GM19193 (cell line): ENCODE data around the gene COL4A1.

Experiments used
- POLR2A ChIP-seq: IDR thresholded peaks from 4 replicates; pipeline ENCODE4 v1.6.1; 2011; ENCODE audit not compliant: insufficient read depth, insufficient read length; ENCODE audit errors: extremely low read depth

COL4A1 gene

GRCh38 chr13:110199046-110199831 lies 107.7 kb downstream of the COL4A1 start:
- TF ChIP-seq POLR2A: no peak

- TF ChIP-seq POLR2A: no peak
Measured at GRCh38 chr13:110197471-110197870, 109.5 kb downstream of the COL4A1 start.

- TF ChIP-seq POLR2A: no peak
Measured at GRCh38 chr13:110197026-110197425, 109.9 kb downstream of the COL4A1 start.

GRCh38 chr13:110195547-110196485 lies 111.1 kb downstream of the COL4A1 start:
- TF ChIP-seq POLR2A: no peak

- no peak for TF ChIP-seq POLR2A
Measured at GRCh38 chr13:110194451-110194850, 112.5 kb downstream of the COL4A1 start.

GRCh38 chr13:110193491-110193890 lies 113.5 kb downstream of the COL4A1 start:
- no peak for TF ChIP-seq POLR2A

- TF ChIP-seq POLR2A: no peak
Measured at GRCh38 chr13:110192472-110192871, 114.5 kb downstream of the COL4A1 start.

- no peak for TF ChIP-seq POLR2A
Measured at GRCh38 chr13:110187641-110188161, 119.3 kb downstream of the COL4A1 start.

GRCh38 chr13:110186231-110186855 lies 120.6 kb downstream of the COL4A1 start:
- TF ChIP-seq POLR2A: no peak

GRCh38 chr13:110185696-110186095 lies 121.3 kb downstream of the COL4A1 start:
- TF ChIP-seq POLR2A: no peak

- no peak for TF ChIP-seq POLR2A
Measured at GRCh38 chr13:110183910-110184309, 123.0 kb downstream of the COL4A1 start.

GRCh38 chr13:110182461-110182860 lies 124.5 kb downstream of the COL4A1 start:
- TF ChIP-seq POLR2A: no peak

GRCh38 chr13:110182003-110182402 lies 125.0 kb downstream of the COL4A1 start:
- TF ChIP-seq POLR2A: no peak

GRCh38 chr13:110179857-110180147 lies 127.2 kb downstream of the COL4A1 start:
- no peak for TF ChIP-seq POLR2A
